Medulla oblongata (tissue), 1 donor: Measurements from ENCODE around the gene ROBO2.

Experiments used
- DNase-seq: peaks from one replicate; pipeline ENCODE4 v3.0.0-alpha.2; 2015; ENCODE audit errors: extremely low spot score

ROBO2 gene

GRCh38 chr3:77052733-77053670 is 13.1 kb downstream of the ROBO2 start:
- no peak for DNase-seq

GRCh38 chr3:77053795-77054194 is 13.9 kb downstream of the ROBO2 start:
- DNase-seq, result peak; percentile 24

DNA sequence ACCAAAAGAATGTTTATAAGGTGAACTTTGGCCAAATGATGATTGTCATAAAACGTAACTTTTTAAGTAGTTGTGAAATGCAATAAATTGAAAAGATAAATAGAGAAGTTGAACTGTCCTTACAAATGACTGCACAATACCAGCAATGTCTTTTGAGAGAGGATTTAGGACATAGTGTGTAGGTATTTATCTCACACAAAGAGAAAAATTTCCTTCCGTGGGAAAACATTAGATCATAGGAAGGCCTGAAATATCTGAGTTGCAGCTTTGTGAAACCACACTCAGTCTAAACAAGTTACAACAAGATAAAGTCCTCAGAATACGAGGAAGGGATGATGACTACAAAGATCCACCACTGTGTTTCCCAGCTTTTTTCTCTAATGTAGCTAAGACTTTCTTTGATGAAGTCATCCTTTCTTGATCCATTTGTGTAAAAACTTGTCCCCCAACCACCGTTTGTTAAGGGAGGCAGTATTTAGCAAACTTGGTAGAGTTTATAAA is 16.0 kb downstream of the ROBO2 start:
- no peak for DNase-seq

GRCh38 chr3:77059354-77059753 is 19.5 kb downstream of the ROBO2 start:
- no peak for DNase-seq

DNA sequence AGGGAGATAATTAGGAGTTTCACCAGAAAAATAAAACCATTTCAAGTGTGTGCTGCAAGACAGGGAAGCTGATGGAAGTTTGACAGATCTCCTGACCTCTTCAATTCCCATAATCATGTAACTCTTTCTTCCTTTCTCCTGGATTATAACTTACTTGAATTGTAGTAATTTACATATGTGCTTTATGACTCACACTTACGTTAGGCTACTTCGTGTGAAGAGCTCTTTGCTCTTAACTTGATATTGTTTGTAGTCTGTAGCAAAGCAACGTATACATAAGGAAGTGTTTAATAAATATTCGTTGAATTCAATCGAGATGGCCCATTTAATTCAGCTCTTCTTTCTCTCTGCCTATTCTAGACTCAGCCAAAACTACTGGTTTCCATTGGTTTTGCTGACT is 23.5 kb downstream of the ROBO2 start:
- no peak for DNase-seq

- no peak for DNase-seq
Measured at GRCh38 chr3:77065750-77066149, 25.9 kb downstream of the ROBO2 start.

DNA sequence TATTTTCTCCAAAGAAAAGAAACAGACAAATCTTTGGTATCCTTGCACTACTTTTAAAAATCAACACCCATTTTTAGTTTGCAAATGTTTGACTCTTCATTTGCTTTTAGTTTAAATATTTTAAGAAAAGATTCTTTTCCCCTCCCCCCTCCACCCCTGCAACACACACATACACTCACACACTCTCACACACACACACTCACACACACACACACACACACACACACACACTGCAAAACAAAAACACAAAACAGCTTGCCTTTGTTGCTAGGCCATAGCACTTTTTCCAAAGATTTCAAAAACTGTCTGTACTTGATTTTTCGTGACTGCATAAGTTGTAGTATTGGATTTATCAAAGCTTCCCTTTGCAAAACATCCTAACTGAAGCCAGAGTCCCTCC is 26.9 kb downstream of the ROBO2 start:
- DNase-seq, result no peak

- DNase-seq, result no peak
Measured at GRCh38 chr3:77068808-77069207, 28.9 kb downstream of the ROBO2 start.

DNA sequence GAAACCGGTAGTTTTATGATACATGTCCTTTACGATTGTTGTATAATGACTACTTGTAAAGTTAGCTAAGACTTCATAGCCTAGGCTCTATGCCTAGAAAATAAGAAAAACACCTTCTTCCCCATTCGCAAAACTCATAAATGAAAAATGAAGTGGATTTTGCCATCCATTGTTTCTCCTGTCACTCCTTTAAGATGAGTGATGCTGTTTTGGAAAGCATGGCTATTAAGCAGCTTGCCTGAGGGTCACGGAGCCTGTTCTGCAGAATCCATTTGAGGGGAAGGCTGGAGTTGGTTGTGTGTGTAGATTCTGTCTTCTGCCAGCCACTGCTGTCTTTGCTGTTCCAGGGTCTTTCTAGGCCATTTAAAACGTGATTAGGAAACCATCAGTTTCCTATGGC is 31.5 kb downstream of the ROBO2 start:
- no peak for DNase-seq

DNA sequence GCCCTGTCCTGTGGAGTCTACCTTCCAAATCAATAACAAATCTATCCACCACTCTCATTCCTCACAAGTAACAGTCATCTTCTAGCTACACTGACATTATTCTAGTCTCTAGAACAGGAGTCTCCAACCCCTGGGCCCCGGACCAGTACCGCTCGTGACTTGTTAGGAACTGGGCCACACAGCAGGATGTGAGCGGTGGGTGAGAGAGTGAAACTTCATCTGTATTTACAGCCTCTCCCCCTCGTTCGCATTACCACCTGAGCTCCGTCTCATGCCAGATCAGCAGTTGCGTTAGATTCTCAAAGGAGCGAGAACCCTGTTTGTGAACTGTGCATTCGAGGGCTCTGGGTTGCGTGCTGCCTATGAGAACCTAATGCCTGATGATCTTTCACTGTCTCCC is 31.9 kb downstream of the ROBO2 start:
- no peak for DNase-seq

DNA sequence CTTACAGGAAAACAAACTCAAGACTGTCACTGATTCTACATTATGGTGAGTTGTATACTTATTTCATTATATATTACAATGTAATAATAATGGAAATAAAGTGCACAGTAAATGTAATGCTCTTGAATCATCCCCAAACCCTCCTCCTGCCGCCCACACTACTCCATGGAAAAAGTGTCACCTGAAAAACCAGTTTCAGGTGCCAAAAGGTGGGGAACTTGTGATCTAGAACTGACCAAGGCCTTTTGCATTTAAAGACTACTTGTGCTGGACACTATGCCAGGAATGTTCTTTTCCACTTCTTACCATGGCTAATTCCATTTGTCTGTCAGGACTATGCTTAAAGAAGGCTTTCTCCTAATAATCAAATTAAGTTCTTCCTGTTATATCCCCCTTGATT is 32.3 kb downstream of the ROBO2 start:
- no peak for DNase-seq

- DNase-seq, result no peak
Measured at GRCh38 chr3:77078279-77078678, 38.4 kb downstream of the ROBO2 start.

DNA sequence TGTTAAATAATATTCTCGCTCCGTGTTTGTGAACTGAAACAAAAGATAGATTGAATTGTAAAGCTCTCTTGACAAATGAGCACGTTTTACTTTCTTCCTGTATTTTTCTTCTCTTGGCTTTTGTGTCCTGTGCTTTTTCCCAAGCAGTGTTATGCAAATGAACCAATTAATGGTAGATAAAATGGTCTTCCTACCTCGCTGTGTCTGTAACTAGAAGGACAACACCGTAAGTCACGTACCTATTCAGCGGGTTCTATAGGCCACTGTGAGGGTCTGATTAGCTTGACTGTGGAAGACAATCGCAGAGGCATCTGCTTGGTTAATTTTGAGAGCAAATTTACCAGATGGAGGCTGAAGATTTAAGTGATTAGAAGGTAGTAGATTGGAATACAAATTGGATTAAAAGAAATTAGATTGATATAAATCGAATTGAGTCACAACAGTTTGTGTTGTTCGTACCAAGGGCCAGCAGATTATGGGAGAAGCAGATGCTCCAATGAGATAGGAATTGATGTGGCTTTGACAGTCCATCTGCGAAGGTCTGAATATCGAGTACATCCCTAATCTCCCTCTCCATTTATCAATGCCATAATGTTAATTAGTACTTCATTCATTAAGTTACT is 40.2 kb downstream of the ROBO2 start:
- no peak for DNase-seq

DNA sequence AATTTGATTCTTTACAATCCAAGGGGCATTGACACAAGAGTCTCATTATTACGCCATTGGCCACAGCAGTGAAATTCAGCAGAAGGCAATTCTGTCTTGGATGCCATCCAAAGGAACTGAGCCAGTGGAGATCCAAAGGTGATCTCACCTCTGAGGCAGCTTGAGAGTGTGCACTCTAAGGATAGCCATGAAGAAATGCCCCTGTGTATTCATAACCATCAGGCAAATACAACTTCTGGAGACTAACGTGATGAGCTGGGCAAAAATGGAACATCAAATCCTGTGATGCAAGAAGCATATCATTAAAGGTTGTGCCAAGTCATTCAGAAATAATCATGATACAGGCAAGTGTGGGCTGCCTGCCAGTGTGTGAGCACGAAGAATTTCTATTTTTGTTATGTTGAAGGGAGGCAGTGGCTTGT is 41.4 kb downstream of the ROBO2 start:
- DNase-seq, result no peak

DNA sequence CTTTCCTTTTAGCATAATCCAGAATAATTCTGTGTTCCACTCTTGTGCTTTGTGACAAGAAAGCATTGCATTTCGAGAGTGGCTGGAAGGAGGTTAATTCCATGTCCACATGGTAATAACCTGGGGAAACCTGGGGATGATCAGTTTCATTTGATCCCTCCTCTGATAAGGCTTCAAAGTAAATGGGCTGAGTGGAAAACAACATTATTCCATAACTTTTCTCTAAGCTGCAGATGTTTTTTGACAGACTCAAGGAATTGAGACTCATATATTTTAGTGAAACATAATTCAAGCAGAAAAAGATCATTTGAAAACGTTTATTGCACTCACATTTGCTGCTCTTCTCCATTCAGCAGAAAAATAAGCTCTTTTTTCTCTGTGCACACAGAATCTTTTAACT is 44.6 kb downstream of the ROBO2 start:
- no peak for DNase-seq

GRCh38 chr3:77086408-77086807 is 46.5 kb downstream of the ROBO2 start:
- no peak for DNase-seq

DNA sequence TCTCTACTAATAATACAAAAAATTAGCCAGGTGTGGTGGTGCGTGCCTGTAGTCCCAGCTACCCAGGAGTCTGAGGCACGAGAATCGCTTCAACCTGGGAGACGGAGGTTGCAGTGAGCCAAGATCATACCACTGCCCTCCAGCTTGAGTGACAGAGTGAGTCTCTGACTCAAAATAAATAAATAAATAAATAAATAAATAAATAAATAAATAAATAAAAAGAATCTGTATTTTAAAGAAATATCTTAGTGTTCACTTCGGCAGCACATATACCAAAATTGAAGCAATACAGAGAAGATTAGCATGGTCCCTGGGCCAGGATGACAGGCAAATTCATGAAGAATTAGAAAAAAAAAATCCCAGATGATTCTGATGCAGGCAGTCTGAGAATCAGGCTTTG is 51.9 kb downstream of the ROBO2 start:
- DNase-seq, result no peak

- no peak for DNase-seq
Measured at GRCh38 chr3:77093101-77093500, 53.2 kb downstream of the ROBO2 start.

- DNase-seq, result no peak
Measured at GRCh38 chr3:77096145-77096544, 56.2 kb downstream of the ROBO2 start.

DNA sequence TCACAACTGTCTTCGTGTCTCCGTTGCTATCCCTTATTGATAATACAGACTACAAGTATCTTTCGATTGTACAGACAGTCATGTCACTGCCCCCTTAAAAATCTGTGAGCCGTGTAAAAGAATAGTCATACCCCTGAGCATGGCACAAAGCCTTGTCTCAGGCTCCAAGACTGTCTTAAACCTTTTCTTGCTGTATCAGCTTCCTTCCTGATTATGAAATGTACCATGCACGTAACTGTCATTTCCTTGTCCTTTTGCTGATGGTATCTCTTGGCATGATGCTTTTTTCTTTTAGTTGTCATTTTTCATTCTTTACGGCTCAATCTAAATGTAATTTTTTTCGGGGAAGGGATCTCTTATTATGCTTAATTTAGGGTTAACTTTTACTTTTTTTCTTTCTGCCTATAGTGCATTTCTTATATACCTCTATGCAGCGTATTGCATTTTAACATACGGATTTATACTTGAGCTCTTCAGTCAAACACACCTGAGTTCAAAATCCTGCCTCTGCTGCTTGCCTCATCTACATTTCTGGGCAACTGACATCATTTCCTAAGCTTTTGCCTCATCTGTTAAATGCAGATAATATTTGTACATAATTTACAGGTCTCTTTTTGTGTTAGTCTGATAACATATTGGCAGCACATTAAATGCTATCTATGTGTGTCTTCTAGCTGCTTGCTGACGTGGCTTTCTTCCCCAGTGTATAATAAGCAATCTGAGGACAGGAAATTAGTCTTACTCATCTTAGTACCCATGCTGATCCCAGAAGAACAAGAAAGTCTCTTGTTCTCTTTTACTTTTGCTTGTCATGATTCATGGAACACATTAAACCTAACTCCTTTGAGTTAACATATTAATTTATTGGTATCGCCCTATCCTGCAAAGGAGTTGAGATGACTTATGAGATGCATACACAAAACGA is 57.3 kb downstream of the ROBO2 start:
- no peak for DNase-seq

GRCh38 chr3:77102951-77103769 is 63.3 kb downstream of the ROBO2 start:
- no peak for DNase-seq
